ENCODE results near the gene TSPAN11.
"Not testable (repeated sequence)": the region's sequence is repeated elsewhere in the genome, so short reads cannot be mapped to it uniquely, and the experiment has no call there.

The TSPAN11 gene

DNA sequence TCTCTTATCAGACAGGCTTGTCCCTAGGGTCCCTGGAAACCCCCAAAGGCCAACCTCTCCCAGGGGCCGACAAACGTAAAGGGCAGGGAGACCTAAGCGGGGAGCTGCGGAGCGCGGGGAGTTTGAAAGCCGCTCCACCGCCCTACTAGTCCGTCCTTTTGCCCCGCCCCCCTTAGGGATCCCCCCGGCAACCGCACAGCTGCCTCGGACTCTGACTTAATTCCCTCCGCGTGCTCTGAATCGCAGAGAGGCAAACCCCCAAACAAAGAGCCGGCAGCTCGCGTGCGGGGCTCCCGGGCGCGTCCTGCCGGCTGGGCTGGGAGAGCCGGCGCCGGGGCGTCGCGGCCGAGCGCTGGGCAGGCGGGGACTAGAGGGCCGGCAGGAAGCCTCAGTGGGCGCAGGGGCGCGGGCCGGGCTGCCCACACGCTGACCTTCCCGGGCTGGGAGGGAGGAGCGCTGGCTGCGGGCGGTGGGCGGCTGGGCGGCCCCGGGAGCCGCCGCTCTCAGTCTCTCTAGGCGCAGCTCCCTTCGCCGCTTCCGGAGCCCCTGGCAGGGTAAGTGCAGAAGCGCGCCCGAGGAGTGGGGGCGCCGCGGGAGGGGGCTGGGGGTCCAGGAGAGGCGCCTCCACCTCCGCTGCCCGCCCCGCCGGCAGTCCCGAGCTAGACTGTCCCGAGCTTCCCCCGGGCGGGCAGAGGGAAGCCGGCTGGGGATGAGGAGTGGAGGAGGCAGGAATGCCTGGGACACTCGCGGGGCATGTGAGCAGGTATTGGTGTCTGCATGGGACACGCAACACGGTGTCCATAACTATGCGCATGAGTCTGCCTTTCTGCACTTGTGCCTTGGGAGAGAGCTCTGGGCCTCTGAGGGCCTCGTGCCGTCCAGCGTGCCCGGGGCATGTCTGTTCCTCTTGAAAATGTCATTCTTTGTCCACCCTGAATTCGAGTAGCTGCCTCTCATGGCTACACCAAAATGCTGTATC lies at the start of gene TSPAN11:
Gene TSPAN11, plus strand, starts transcription at position 506 of the 979 bp plus-strand sequence. CDS start 27,244 bp downstream, outside the sequence.
- peak; percentile 12 for DNase-seq

GRCh38 chr12:30877105-30877875 lies 49.3 kb upstream of the TSPAN11 start:
- DNase-seq, result no peak

DNA sequence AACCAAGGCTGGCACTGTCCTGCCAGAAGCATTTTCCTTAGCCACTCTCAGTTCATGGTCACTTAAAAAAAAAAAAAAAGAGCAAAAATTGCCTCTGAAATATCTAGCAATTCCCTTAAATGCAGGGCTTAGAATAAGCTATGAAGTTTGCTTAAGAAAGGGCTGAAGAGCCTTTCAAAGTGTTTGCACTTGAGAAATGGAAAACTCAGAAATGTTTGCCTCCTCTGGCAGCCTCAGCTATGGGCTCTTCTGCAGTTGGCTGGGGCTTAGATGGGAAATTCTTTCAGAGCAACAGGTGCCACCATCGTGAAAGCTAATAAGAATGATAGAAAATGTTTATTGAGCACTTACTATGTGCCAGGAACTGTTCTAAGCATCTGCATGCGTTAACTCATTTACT lies 48.5 kb upstream of the TSPAN11 start:
- no peak for DNase-seq

- DNase-seq, result no peak
Measured at GRCh38 chr12:30880061-30880460, 46.5 kb upstream of the TSPAN11 start.

DNA sequence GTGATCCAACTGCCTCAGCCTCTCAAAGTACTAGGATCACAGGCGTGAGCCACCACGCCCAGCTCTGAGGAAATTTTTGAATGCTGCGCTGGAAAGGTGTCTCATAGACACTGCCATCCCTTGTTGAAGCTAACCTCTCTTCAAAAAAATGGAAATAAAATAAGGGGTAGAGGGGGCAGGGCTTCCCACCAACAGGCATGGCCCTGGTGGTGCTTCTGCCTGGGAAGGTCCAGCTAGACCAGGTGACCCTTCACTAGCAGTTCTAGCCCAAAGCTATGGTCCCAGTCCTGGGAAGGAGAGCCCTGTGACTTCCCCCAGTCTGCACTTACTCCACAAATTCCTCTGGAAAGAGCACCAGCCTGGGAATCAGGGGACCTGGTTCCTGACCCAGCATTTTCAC lies 45.7 kb upstream of the TSPAN11 start:
- DNase-seq, result no peak

DNA sequence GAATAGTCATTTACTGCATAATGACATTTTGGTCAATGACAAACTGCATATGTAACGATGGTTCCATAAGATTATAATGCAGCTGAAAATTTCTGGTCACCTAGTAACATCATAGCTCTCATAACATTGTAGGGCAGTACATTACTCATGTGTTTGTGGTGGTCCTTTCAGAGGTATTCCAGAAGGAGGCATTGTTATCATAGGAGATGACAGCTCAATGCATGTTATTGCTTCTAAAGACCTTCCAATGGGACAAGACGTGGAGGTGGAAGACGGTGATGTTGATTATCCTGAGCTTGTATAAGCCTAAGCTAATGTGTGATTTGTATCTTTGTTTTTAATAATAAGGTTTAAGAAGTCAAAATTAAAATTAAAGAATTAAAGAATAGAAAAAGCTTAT lies 43.8 kb upstream of the TSPAN11 start:
- no peak for DNase-seq

DNA sequence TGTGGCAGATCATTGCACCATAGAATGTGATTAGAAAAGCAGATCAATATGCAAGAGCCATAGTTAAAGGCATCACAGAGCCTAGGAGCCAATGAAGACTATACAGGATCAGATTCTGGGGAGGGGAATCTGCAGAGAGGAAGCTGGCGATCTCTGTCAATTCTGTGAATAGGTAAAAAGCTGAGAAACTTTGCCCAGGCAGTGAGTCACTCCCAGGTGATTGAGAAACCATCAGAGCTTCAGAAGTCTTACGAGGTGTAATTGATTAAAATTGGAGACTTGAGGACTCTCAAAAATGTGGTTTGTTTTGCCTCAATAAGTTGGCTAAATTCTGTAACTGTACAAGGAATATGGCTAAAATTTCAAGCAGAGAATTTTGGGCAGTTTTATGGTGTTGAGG lies 41.7 kb upstream of the TSPAN11 start:
- no peak for DNase-seq

DNA sequence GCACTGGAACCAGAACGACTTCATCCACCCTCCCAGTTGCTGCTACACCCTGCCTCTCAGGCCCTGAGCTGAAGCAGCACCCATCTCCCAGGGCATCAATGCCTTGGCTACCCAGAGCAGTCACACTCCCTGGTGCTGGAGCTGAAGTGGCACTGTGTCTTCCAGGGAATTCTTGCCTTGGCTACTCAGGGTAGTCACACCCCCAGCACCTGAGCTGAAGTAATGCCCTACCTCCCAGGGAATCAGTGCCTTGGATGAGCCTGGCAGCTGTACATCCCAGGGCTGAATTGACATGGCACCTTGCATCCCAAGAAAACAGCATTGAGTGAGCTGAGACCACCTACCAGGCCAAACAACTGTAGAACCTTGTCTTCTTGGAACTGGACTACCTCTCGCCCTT lies 41.2 kb upstream of the TSPAN11 start:
- no peak for DNase-seq

- no peak for DNase-seq
Measured at GRCh38 chr12:30887226-30887625, 39.3 kb upstream of the TSPAN11 start.

GRCh38 chr12:30888241-30888640 lies 38.3 kb upstream of the TSPAN11 start:
- no peak for DNase-seq

DNA sequence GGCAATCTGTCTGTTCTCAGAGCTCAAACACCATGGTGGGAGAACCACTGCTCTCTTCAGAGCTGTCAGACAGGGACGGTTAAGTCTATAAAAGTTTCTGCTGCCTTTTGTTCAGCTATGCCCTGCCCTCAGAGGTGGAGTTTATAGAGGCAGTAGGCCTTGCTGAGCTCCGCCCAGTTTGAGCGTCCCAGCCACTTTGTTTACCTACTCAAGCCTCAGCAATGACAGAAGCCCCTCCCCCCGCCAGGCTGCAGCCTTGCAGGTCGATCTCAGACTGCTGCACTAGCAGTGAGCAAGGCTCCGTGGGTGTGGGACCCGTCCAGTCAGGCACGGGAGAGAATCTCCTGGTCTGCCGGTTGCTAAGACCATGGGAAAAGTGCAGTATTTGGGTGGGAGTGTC lies 32.0 kb upstream of the TSPAN11 start:
- not testable (repeated sequence) for DNase-seq

- DNase-seq, result no peak
Measured at GRCh38 chr12:30896461-30896860, 30.1 kb upstream of the TSPAN11 start.

DNA sequence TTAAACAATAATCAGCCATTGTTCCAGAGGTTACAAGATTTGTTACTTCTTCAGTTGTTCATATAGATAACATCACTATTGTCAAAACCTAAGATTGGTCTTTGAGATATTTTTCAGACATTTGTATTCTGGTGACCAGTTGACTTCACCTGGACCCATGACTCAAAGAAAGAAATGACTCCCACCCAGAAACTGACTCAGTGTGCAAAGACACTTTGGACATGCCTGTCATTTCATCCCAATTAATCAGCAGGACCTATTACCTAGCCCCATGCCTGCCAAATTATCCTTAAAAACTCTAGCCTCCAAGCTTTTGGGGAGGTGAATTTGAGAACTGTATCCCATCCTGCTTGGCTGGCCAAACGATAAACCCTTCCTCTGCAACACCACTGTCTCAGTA lies 27.7 kb upstream of the TSPAN11 start:
- DNase-seq, result no peak

DNA sequence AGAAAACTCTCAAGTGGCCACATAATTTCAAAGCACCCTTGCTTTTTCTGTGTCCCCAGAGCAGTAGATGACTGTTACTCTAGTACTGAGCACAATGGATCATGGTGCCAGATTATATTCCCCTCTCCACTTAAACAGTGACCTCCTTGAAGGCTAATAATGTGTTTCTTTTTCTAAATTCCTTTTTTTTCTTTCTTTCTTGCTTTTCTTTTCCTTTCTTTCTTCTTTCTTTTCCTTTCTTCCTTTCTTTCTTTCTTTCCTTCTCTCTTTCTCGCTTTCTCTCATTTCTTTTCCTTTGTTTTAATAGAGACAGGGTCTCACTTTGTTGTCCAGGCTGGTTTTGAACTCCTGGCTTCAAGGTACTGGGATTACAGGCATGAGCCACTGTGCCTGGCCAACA lies 26.2 kb upstream of the TSPAN11 start:
- DNase-seq, result no peak

DNA sequence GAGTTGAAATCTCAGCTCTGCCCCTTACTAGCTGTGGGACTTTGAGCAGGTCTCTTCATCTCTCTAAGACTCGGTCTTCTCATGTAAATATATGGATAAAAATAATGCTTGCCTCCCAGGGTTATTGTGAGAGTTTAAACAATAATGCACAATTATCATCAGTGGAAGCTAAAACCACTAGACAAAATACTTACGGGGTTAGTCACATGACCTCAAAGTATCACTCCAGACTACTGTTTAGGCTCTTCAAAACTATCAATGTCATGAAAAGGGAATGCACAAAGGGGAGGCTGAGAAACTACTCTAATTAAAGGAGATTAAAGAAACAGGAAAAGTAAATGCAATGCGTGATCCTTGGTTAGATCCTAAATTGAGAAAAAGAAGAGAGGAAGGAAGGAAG lies 24.5 kb upstream of the TSPAN11 start:
- DNase-seq, result no peak

DNA sequence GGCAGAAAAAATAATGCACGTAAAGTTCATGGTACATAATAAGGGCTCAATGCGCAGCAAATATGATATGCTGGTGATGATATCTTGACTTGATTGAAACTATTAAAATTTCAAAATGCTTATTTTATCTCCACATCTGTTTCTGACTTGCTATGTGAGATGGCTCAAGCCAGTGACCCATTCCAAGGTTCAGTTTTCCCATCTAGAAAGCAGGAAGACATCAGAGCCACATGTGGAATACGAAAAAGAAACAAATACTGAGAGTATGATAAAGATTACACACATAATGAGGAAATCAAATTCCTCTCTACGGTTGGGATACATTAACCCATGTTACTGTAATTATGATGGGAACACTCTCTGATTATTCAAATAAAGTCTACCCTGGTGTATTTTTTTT lies 24.0 kb upstream of the TSPAN11 start:
- DNase-seq, result no peak

DNA sequence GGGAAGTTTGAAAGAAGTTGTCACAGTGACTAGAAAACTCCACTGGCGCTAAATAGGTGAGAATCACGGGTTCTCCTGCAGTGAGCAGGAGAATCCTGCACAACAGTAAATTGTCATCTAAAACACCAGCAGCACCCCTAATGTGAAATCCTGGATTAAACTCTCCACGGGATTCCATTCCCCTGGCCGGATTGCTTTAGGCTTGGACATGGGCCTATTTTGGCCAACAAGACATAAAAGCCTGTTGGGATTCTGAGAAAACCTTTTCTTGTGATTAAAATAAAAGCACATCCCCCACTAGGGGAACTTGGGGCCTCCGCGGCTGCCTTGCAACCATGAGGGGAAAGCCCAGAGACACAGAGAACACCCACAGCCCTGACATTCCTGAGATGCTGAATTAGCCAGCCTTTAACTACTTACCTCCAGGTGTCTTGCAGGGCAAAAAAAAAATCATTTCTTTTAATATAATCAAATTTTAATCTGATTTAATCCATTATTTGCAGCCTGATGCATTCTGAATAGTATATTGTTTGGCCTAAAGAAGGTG lies 21.0 kb upstream of the TSPAN11 start:
- no peak for DNase-seq

DNA sequence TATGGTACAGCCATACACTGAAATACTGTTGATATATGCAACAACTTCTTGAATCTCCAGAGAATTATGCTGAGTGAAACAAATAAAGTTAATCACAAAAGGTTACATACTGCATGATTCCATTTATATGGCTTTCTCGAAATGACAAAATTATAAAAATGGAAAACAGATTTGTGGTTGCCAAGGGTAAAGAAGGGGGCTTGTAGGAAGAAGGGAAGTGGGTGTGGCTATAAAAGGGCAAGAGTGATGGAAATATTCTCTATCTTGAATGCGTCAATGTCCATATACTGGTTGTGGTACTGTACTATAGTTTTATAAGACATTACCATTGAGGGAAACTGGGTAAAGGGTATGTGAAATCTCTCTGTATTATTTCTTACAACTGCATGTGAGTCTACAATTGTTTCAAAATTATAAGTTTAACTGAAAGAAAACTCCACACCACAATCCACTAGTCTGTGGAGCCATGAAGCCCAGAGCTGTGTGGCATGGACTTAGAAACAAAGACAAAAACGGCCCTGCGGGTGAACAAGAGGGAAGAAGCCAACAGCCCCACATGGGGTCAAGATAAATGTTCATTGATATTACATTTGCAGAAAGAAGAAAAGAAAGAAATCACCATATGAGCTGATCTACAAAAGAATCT lies 18.3 kb upstream of the TSPAN11 start:
- DNase-seq, result no peak

GRCh38 chr12:30908722-30909348 lies 17.7 kb upstream of the TSPAN11 start:
- no peak for DNase-seq

GRCh38 chr12:30909349-30910037 lies 17.1 kb upstream of the TSPAN11 start:
- no peak for DNase-seq

DNA sequence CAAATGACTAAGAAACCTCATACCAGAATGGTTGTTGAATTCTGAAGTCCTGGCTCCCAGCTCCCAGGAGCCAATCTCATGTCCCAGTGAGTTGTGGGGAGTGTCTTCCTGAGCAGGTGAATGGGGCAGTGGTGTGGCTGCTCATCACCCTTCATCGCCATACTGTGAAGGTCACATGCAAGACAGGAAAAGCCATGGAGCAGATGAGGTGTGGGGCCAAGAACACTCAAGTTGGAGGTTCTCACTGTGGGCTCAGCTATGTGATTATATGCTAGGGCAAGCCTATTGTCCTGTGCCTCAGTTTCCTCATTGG lies 16.6 kb upstream of the TSPAN11 start:
- DNase-seq, result no peak

GRCh38 chr12:30911207-30911606 lies 15.3 kb upstream of the TSPAN11 start:
- DNase-seq, result no peak
